AG04450 (cell line): ENCODE results near the gene ZKSCAN4. TPM values are rescaled to one million over a fixed set of nuclear protein-coding genes. Genes with fewer than 3 reads are reported as not detected.

Experiments used
- CTCF ChIA-PET: fragments of 300-600, 350-600 bp; formaldehyde crosslinking; extraction: SDS; loops from one replicate; lab custom pipeline; 2022; ENCODE audit warnings: antibody characterized with exemption, inconsistent platforms; lab: Charles Lee
- POLR2A ChIA-PET: fragments of 350-600 bp; formaldehyde crosslinking; extraction: SDS; loops from one replicate; lab custom pipeline; 2021; ENCODE audit warnings: antibody characterized with exemption, inconsistent platforms; lab: Yijun Ruan, JAX
- DNase-seq: peaks from one replicate; pipeline ENCODE4 v3.0.0-alpha.2; 2011; ENCODE audit warnings: low read depth, low spot score
- H3K27ac ChIP-seq: one replicate; pipeline ENCODE4 v1.5.1; 2012; ENCODE audit warnings: low read depth, low read length, control low read depth
- H3K27me3 ChIP-seq: one replicate; pipeline ENCODE4 v1.6.0; 2012; ENCODE audit warnings: low read length; ENCODE audit not compliant: control insufficient read depth, insufficient read depth
- H3K4me3 ChIP-seq: 2 replicates; pipeline ENCODE4 v1.5.1; 2011; ENCODE audit warnings: mild to moderate bottlenecking, low read depth, low read length, control low read depth
- H3K9me3 ChIP-seq: 2 replicates; pipeline ENCODE4 v1.5.1; 2012; ENCODE audit warnings: low read length; ENCODE audit not compliant: control insufficient read depth, insufficient read depth
- CTCF ChIP-seq: IDR thresholded peaks from 2 replicates; pipeline ENCODE4 v1.5.1; 2011; ENCODE audit warnings: low read depth, low read length, control low read depth, inconsistent platforms
- polyA plus RNA-seq: library from polyadenylated mRNA; depleted of rRNA; stranded (reverse); fragments of >200 nt; gene quantifications from 2 replicates; pipeline ENCODE4 v1.2.3, GENCODE V29; 2011

Gene ZKSCAN4
- polyA plus RNA-seq, 1 experiment, result 4.7 TPM

- H3K9me3 ChIP-seq, result no peaks in the 10 kb centered on the region
- H3K4me3 ChIP-seq, result peak overlapping the region; percentile 75
- CTCF ChIA-PET, result interaction anchor here (0.7 to 4.3 kb wide), 4 partner anchors 15 to 528 kb away, joined by 3 to 28 read pairs (median 4); partner anchors contain the start of gene PGBD1
- POLR2A ChIA-PET, result interaction anchor here (0.8 to 1.6 kb wide), 6 partner anchors 15 to 1119 kb away, joined by 3 to 14 read pairs (median 4); partner anchors contain the start of genes PGBD1, ZKSCAN3, ZKSCAN4 and ZKSCAN8
- no peak for DNase-seq
- no peak for TF ChIP-seq CTCF
- H3K27ac ChIP-seq, result no peak overlapping the region
- no peaks in the 10 kb centered on the region for H3K27me3 ChIP-seq
Measured at GRCh38 chr6:28266563-28266961, 14.5 kb upstream of the ZKSCAN4 start.

GRCh38 chr6:28264834-28265401 is 12.8 kb upstream of the ZKSCAN4 start:
- ChIA-PET CTCF (interaction anchor here (1.2 to 2.1 kb wide), 2 partner anchors 13 to 91 kb away, joined by 3 to 6 read pairs; partner anchors contain the start of gene ZKSCAN4), POLR2A (no interaction called here)
- no peak for DNase-seq
- H3K4me3 ChIP-seq, result no peak overlapping the region
- no peaks in the 10 kb centered on the region for H3K27me3 ChIP-seq
- no peak for TF ChIP-seq CTCF
- no peak overlapping the region for H3K27ac ChIP-seq
- H3K9me3 ChIP-seq, result no peaks in the 10 kb centered on the region; the same call in 1 of the 2 replicates

- Histone ChIP-seq H3K9me3 (peaks cover 8% of the 10 kb centered on the region), H3K27ac (no peak overlapping the region), H3K27me3 (no peaks in the 10 kb centered on the region), H3K4me3 (no peak overlapping the region)
- no peak for TF ChIP-seq CTCF
- no peak for DNase-seq
- CTCF ChIA-PET, result interaction anchor here (1.2 to 2.1 kb wide), 2 partner anchors 12 to 92 kb away, joined by 3 to 6 read pairs; partner anchors contain the start of gene ZKSCAN4
- POLR2A ChIA-PET, result no interaction called here
Measured at GRCh38 chr6:28263922-28264321, 11.9 kb upstream of the ZKSCAN4 start.

- DNase-seq, result no peak
Measured at GRCh38 chr6:28258877-28259777, 7.1 kb upstream of the ZKSCAN4 start, which contains the start of gene NKAPL. NKAPL (plus strand) TSS chr6:28259297; CDS start chr6:28259372, 75 bp downstream.

More at GRCh38 chr6:28258877-28259777, 7.1 kb upstream of the ZKSCAN4 start, which contains the start of gene NKAPL:
- CTCF ChIA-PET, result no interaction called here
- H3K4me3 ChIP-seq, result peak within 1 kb of the TSS; percentile 34
- POLR2A ChIA-PET, result no interaction called here
- TF ChIP-seq CTCF, result no peak
- H3K27ac ChIP-seq, result no peak within 1 kb of the TSS
- H3K9me3 ChIP-seq, result peaks cover 11% of the 10 kb centered on the region
- no peaks in the 10 kb centered on the region for H3K27me3 ChIP-seq
